Transverse colon (tissue), 3 donors: ENCODE measurements around the gene PLAAT4.

Experiments
- EP300 ChIP-seq: sonication (generic); formaldehyde crosslinking; IDR thresholded peaks from one replicate; pipeline ENCODE4 v1.6.1; 2017; ENCODE audit warnings: antibody characterized with exemption, low read depth
- POLR2A ChIP-seq: fragments of 450-650 bp; IDR thresholded peaks from one replicate; pipeline ENCODE4 v1.6.1; 2016; ENCODE audit warnings: antibody characterized with exemption, mild to moderate bottlenecking, moderate library complexity
- TF ChIP-seq, protein P1 (sequence below), 5 experiments: fragments of 200-600 bp in 3 of 5; fragments of 450-650 bp in 2 of 5; sonication (generic) in 3 of 5; IDR thresholded peaks; 1 replicate in 2 of 5; 2 replicates in 3 of 5; pipeline ENCODE4 v1.5.1; 2016 to 2017; ENCODE audit warnings: antibody characterized with exemption in 5 of 5, inconsistent platforms in 3 of 5, mild to moderate bottlenecking in 2 of 5, moderate library complexity in 1 of 5

DNA sequence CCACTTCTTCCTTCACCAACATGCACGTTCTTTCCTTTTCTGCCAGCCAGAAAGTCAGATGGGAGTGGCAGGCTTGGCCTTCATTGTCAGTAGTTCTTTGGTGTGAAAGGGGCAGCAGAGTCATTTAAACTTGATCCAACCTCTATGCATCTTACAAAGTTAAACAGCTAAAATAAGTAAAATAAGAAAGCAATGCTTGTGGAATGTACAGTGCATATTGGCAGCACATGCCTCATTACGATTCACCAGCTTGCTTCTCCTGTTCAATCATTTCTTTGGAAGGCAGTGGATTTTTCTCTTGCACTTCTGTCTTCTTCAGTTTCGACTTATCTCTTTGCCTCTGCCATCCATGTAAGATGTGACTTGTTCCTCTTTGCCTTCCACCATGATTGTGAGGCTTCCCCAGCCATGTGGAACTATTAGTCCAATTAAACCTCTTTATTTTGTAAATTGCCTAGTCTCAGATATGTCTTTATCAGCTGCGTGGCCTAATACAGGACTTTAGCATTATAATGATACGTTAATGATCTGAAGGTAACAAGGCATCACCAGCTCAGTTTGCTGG is 15.9 kb upstream of the PLAAT4 start:
- TF ChIP-seq, protein P1, sequence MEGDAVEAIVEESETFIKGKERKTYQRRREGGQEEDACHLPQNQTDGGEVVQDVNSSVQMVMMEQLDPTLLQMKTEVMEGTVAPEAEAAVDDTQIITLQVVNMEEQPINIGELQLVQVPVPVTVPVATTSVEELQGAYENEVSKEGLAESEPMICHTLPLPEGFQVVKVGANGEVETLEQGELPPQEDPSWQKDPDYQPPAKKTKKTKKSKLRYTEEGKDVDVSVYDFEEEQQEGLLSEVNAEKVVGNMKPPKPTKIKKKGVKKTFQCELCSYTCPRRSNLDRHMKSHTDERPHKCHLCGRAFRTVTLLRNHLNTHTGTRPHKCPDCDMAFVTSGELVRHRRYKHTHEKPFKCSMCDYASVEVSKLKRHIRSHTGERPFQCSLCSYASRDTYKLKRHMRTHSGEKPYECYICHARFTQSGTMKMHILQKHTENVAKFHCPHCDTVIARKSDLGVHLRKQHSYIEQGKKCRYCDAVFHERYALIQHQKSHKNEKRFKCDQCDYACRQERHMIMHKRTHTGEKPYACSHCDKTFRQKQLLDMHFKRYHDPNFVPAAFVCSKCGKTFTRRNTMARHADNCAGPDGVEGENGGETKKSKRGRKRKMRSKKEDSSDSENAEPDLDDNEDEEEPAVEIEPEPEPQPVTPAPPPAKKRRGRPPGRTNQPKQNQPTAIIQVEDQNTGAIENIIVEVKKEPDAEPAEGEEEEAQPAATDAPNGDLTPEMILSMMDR (IDR thresholded peaks at IDR 0.05), result no peak
- TF ChIP-seq EP300 (no peak), POLR2A (no peak)
